Measurements from ENCODE around the gene LYRM1.

GRCh38 chr16:20875355-20875650 lies 25.3 kb upstream of the LYRM1 start:
- TF ChIP-seq, protein P1, sequence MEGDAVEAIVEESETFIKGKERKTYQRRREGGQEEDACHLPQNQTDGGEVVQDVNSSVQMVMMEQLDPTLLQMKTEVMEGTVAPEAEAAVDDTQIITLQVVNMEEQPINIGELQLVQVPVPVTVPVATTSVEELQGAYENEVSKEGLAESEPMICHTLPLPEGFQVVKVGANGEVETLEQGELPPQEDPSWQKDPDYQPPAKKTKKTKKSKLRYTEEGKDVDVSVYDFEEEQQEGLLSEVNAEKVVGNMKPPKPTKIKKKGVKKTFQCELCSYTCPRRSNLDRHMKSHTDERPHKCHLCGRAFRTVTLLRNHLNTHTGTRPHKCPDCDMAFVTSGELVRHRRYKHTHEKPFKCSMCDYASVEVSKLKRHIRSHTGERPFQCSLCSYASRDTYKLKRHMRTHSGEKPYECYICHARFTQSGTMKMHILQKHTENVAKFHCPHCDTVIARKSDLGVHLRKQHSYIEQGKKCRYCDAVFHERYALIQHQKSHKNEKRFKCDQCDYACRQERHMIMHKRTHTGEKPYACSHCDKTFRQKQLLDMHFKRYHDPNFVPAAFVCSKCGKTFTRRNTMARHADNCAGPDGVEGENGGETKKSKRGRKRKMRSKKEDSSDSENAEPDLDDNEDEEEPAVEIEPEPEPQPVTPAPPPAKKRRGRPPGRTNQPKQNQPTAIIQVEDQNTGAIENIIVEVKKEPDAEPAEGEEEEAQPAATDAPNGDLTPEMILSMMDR (IDR thresholded peaks at IDR 0.05; ENCODE audit: low read depth, low read length, poor library complexity, severe bottlenecking): no peak
- no peak for TF ChIP-seq EZH2phosphoT487 (IDR thresholded peaks at IDR 0.05; ENCODE audit: borderline replicate concordance, low read length)
